IMR-90 (cell line): ENCODE measurements around the gene CTCF. TPM values are rescaled to one million over a fixed set of nuclear protein-coding genes. Genes with fewer than 3 reads are reported as not detected.
A peak's percentile ranks its signal among the peaks of the same experiment; 100 is the strongest.

Experiments used
- ATAC-seq: fragments of 200-7000 bp; cut with Tn5 transposase; 2 replicates; pipeline ENCODE4 v1.9.1; 2020; ENCODE audit warnings: low read depth, mild to moderate bottlenecking, moderate library complexity
- BruUV-seq: library from RNA; stranded (reverse); fragments of 400-500 nt; replicated peaks from 2 replicates; lab custom pipeline; 2021; lab: Mats Ljungman, UMichigan
- CTCF ChIA-PET: fragments of 300-600 bp; formaldehyde crosslinking; extraction: SDS; loops from one replicate; lab custom pipeline; 2021; ENCODE audit warnings: antibody characterized with exemption; lab: Yijun Ruan, JAX
- POLR2A ChIA-PET: fragments of 300-600 bp; sonication (Branson Sonifier 250); formaldehyde crosslinking; loops from one replicate; lab custom pipeline; 2022; ENCODE audit warnings: antibody characterized with exemption; ENCODE audit not compliant: unreplicated experiment; lab: Charles Lee
- DNase-seq: peaks from one replicate; pipeline ENCODE4 v3.0.0; 2013
- H2AFZ ChIP-seq: replicated peaks from 2 replicates; pipeline ENCODE3; 2013; ENCODE audit warnings: low read length, mild to moderate bottlenecking; ENCODE audit not compliant: poor library complexity
- H2AK5ac ChIP-seq: 2 replicates; pipeline ENCODE4 v1.6.1; 2013; ENCODE audit warnings: low read depth, low read length, inconsistent platforms
- H2AK9ac ChIP-seq: replicated peaks from 2 replicates; pipeline ENCODE3; 2013; ENCODE audit warnings: mild to moderate bottlenecking, low read depth, low read length, moderate library complexity; ENCODE audit not compliant: poor library complexity
- H2BK120ac ChIP-seq: 2 replicates; pipeline ENCODE4 v1.6.1; 2013; ENCODE audit warnings: low read depth, low read length, inconsistent platforms
- H2BK15ac ChIP-seq: 3 replicates; pipeline ENCODE4 v1.6.1; 2013; ENCODE audit warnings: low read depth, low read length, inconsistent platforms
- H2BK20ac ChIP-seq: 2 replicates; pipeline ENCODE4 v1.6.1; 2013; ENCODE audit warnings: low read depth, mild to moderate bottlenecking, inconsistent platforms, low read length, moderate library complexity
- H2BK5ac ChIP-seq: 2 replicates; pipeline ENCODE4 v1.6.1; 2013; ENCODE audit warnings: mild to moderate bottlenecking, low read depth, low read length, inconsistent platforms; ENCODE audit not compliant: poor library complexity, severe bottlenecking
- H3K14ac ChIP-seq: replicated peaks from 2 replicates; pipeline ENCODE4 v1.6.1; 2013; ENCODE audit warnings: low read depth, low read length, inconsistent platforms
- H3K18ac ChIP-seq: 2 replicates; pipeline ENCODE4 v1.6.1; 2013; ENCODE audit warnings: low read depth, low read length, control low read depth
- H3K23ac ChIP-seq: 2 replicates; pipeline ENCODE4 v1.6.1; 2013; ENCODE audit warnings: low read depth, low read length, inconsistent platforms
- H3K27ac ChIP-seq: 2 replicates; pipeline ENCODE4 v1.5.1; 2013; ENCODE audit warnings: mild to moderate bottlenecking, control low read depth, low read length; ENCODE audit not compliant: insufficient read depth
- H3K27me3 ChIP-seq: 2 replicates; pipeline ENCODE4 v1.6.1; 2013; ENCODE audit warnings: low read length; ENCODE audit not compliant: control insufficient read depth, insufficient read depth
- H3K36me3 ChIP-seq: 2 replicates; pipeline ENCODE4 v1.6.1; 2013; ENCODE audit warnings: low read length, mixed read lengths; ENCODE audit not compliant: control insufficient read depth, insufficient read depth
- H3K4ac ChIP-seq: 2 replicates; pipeline ENCODE4 v1.6.1; 2013; ENCODE audit warnings: low read depth, low read length, inconsistent platforms
- H3K4me1 ChIP-seq: 2 replicates; pipeline ENCODE4 v1.6.1; 2013; ENCODE audit warnings: low read length, mixed read lengths; ENCODE audit not compliant: control insufficient read depth, insufficient read depth
- H3K4me2 ChIP-seq: 2 replicates; pipeline ENCODE4 v1.6.1; 2013; ENCODE audit warnings: low read depth, mild to moderate bottlenecking, control low read depth, low read length, moderate library complexity
- H3K4me3 ChIP-seq: 2 replicates; pipeline ENCODE4 v1.5.1; 2013; ENCODE audit warnings: low read depth, mild to moderate bottlenecking, control low read depth, low read length, moderate library complexity; ENCODE audit not compliant: insufficient read depth
- H3K56ac ChIP-seq: 2 replicates; pipeline ENCODE4 v1.6.1; 2013; ENCODE audit warnings: low read length, inconsistent platforms; ENCODE audit not compliant: insufficient read depth; ENCODE audit errors: extremely low read depth
- H3K79me1 ChIP-seq, 2 experiments: 2 replicates each; pipeline ENCODE4 v1.6.1; 2013; ENCODE audit warnings: low read length in 2 of 2, inconsistent platforms in 1 of 2, low read depth in 1 of 2
- H3K9ac ChIP-seq: 2 replicates; pipeline ENCODE4 v1.6.1; 2013; ENCODE audit warnings: low read depth, low read length, control low read depth
- H3K9me1 ChIP-seq: 2 replicates; pipeline ENCODE4 v1.6.1; 2013; ENCODE audit warnings: low read length, inconsistent platforms; ENCODE audit not compliant: insufficient read depth
- H3K9me3 ChIP-seq: 2 replicates; pipeline ENCODE4 v1.6.1; 2013; ENCODE audit warnings: low read length; ENCODE audit not compliant: control insufficient read depth, insufficient read depth
- H4K20me1 ChIP-seq: 2 replicates; pipeline ENCODE4 v1.6.1; 2013; ENCODE audit warnings: low read length, inconsistent platforms; ENCODE audit not compliant: insufficient read depth
- H4K5ac ChIP-seq: 2 replicates; pipeline ENCODE4 v1.6.1; 2013; ENCODE audit warnings: mild to moderate bottlenecking, low read depth, low read length, control low read depth
- H4K8ac ChIP-seq, 2 experiments: 2 replicates each; pipeline ENCODE4 v1.6.1; 2013; ENCODE audit warnings: low read depth in 2 of 2, low read length in 2 of 2, control low read depth in 1 of 2, inconsistent platforms in 1 of 2
- H4K91ac ChIP-seq: 2 replicates; pipeline ENCODE4 v1.6.1; 2013; ENCODE audit warnings: low read depth, low read length, inconsistent platforms; ENCODE audit not compliant: insufficient read depth
- CHD1 ChIP-seq: IDR thresholded peaks from 2 replicates; pipeline ENCODE4 v1.6.1; 2012; ENCODE audit warnings: low read depth, low read length, improper control_type of control experiment
- CTCF ChIP-seq: conservative IDR thresholded peaks from 2 replicates; pipeline ENCODE4 v1.5.1; 2012; ENCODE audit warnings: mild to moderate bottlenecking, low read depth, low read length, improper control_type of control experiment
- FOS ChIP-seq: fragments of 150-350 bp; IDR thresholded peaks from 2 replicates; pipeline ENCODE4 v1.6.1; 2016; ENCODE audit warnings: low read depth, low read length
- MAFK ChIP-seq: IDR thresholded peaks from 2 replicates; pipeline ENCODE4 v1.6.1; 2012; ENCODE audit warnings: low read depth, low read length, improper control_type of control experiment
- MAZ ChIP-seq: IDR thresholded peaks from 2 replicates; pipeline ENCODE4 v1.6.1; 2012; ENCODE audit warnings: low read depth, mild to moderate bottlenecking, low read length, improper control_type of control experiment, moderate library complexity, borderline replicate concordance
- MXI1 ChIP-seq: IDR thresholded peaks from 2 replicates; pipeline ENCODE4 v1.6.1; 2012; ENCODE audit warnings: low read depth, mild to moderate bottlenecking, low read length, moderate library complexity, borderline replicate concordance
- POLR2A ChIP-seq: IDR thresholded peaks from 2 replicates; pipeline ENCODE4 v1.6.1; 2012; ENCODE audit warnings: mild to moderate bottlenecking, low read depth, low read length
- RAD21 ChIP-seq: IDR thresholded peaks from 2 replicates; pipeline ENCODE4 v1.6.1; 2012; ENCODE audit warnings: low read length, improper control_type of control experiment
- SMC3 ChIP-seq: fragments of 150-350 bp; IDR thresholded peaks from 2 replicates; pipeline ENCODE4 v1.6.1; 2016; ENCODE audit warnings: low read depth, mild to moderate bottlenecking, antibody characterized with exemption, low read length, moderate library complexity
- USF2 ChIP-seq: fragments of 150-350 bp; IDR thresholded peaks from 2 replicates; pipeline ENCODE4 v1.6.1; 2017; ENCODE audit warnings: mild to moderate bottlenecking, antibody characterized with exemption, low read length, low read depth
- WGBS, 2 experiments: methylation state at CpG; one replicate each; pipeline versions ENCODE4 v1.1.5 to v1.1.7; 2013; ENCODE audit warnings: missing lambda C conversion rate in 2 of 2; ENCODE audit not compliant: insufficient read length in 1 of 2; ENCODE audit errors: extremely low coverage in 2 of 2; 5-methylcytosine and 5-hydroxymethylcytosine counted together
- dilution Hi-C: fragments of 300-500 bp; cut with HindIII; formaldehyde crosslinking; loops from one replicate; pipeline ENCODE4 v1.14.3; 2018; ENCODE audit warnings: low sequenced_read_pairs; ENCODE audit not compliant: unreplicated experiment
- in situ Hi-C: fragments of 300-500 bp; cut with MboI; formaldehyde crosslinking; loops from 3 replicates; pipeline ENCODE4 v1.14.3; 2019; ENCODE audit warnings: low sequenced_read_pairs, inconsistent platforms, mixed read lengths
- intact Hi-C: fragments of 100-400 bp; cut with micrococcal nuclease; formaldehyde crosslinking; loops from 2 replicates; pipeline ENCODE4 v1.10.0; 2022
- polyA plus RNA-seq, 3 experiments: library from polyadenylated mRNA; depleted of rRNA; stranded (reverse); fragments of >200 nt; gene quantifications; 2 replicates each; pipeline ENCODE4 v1.2.3, GENCODE V29; 2012; ENCODE audit warnings: low replicate concordance in 1 of 3
- total RNA-seq: library from RNA; depleted of rRNA; stranded (reverse); fragments of >200 nt; gene quantifications from 2 replicates; pipeline ENCODE4 v1.2.3, GENCODE V29; 2012

The CTCF gene
- total and polyA plus RNA-seq, 2 of the 4 experiments (the other 2 are of a cell fraction) = 16.1 to 22.8 TPM

DNA sequence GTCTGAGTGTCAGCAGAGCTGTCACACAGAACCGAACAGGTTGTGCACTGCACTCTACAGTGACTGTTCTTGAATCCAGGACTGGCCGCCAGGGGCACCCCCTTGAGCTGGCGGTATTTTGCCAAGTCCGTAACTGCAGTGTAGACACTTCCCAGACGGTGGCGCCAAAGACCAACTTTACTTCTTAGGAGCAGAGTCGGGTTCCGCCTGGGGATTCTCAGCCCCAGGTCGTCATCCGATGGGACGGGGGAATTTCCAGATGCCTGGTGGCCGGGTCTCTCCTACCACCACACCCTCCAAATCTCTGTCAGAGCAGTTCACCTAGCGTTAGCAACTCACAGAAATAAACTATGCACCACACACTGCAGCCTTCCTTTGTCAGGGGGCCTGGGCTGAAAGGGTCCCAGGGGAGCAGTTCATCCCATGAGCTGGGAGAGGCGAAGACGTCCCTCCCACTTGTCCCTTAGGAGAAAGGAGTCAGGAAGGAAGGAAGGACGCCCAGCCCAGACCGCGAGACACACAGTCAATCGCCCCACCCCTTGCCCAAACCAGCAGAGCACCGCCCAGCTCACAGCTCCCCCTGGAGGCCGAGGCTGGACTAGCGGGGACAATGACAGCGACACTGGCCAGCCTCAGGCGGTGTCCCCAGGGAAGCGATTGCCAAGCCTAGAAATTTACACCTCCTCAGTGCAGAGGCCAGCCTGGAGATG is 41.1 kb upstream of the CTCF start:
- H2BK120ac ChIP-seq = peak overlapping the region; percentile 54; the same call in 1 of the 2 replicates
- peak; percentile 95 for ATAC-seq
- peak overlapping the region; percentile 73 for H3K14ac ChIP-seq
- H3K23ac ChIP-seq = peak overlapping the region; percentile 68
- H3K56ac ChIP-seq = peak overlapping the region; percentile 73
- intact Hi-C loops = loop anchor here (1.0 to 10.0 kb wide), 4 partner anchors 123 to 407 kb away; partner anchors contain the start of genes RANBP10 and TSNAXIP1
- H3K27ac ChIP-seq = peak overlapping the region; percentile 76
- H2AFZ ChIP-seq = peak overlapping the region; percentile 97
- H3K9me1 ChIP-seq = peaks cover 4% of the 10 kb centered on the region; the same call in 1 of the 2 replicates
- peak overlapping the region; percentile 86 for H4K91ac ChIP-seq
- H3K4ac ChIP-seq = peak overlapping the region; percentile 84
- H3K9ac ChIP-seq = peak overlapping the region; percentile 79
- H3K9me3 ChIP-seq = no peaks in the 10 kb centered on the region
- ChIA-PET CTCF (interaction anchor here (0.5 to 2.8 kb wide), 38 partner anchors 8 to 516 kb away, joined by 3 to 20 read pairs (median 4); partner anchors contain the start of genes ACD, ATP6V0D1, CARMIL2 and CTCF), POLR2A (interaction anchor here (0.6 kb wide), 2 partner anchors 128 to 414 kb away, joined by 3 to 13 read pairs; no protein-coding TSS in a partner anchor)
- peak overlapping the region; percentile 28; the same call in 1 of the 2 replicates for H2BK20ac ChIP-seq
- peak; percentile 94 for DNase-seq
- dilution Hi-C loops = no loop called here
- in situ Hi-C loops = loop anchor here (10.0 kb wide), 1 partner anchor 144 kb away; the partner anchor contains the start of genes ACD, C16orf86, ENKD1 and PARD6A
- peak overlapping the region; percentile 78 for H3K4me2 ChIP-seq
- WGBS, 2 experiments = 0% methylated on average over 7 of the region's 25 CpGs; no CpG with 5 or more reads in 1 of the 2 experiments
- peak overlapping the region; percentile 38 to 94; a peak in 3 of 4 replicates for H4K8ac ChIP-seq
- H2AK9ac ChIP-seq = peak overlapping the region; percentile 98
- H3K4me1 ChIP-seq = peaks cover 3% of the 10 kb centered on the region
- no peaks in the 10 kb centered on the region for H3K79me1 ChIP-seq
- H2BK5ac ChIP-seq = peak overlapping the region; percentile 77
- peak overlapping the region; percentile 45 for H3K4me3 ChIP-seq
- H3K27me3 ChIP-seq = no peaks in the 10 kb centered on the region
- peaks cover 3% of the 10 kb centered on the region; the same call in 1 of the 2 replicates for H4K20me1 ChIP-seq
- no TSS peak for BruUV-seq
- H2BK15ac ChIP-seq = no peak overlapping the region; the same call in 2 of the 3 replicates
- peak overlapping the region; percentile 56 for H4K5ac ChIP-seq
- H3K36me3 ChIP-seq = no peaks in the 10 kb centered on the region
- TF ChIP-seq MXI1 (0 out of 2 replicates have a peak, but pooled peaks have one; percentile 38), MAFK (peak; percentile 65), MAZ (peak; percentile 67), POLR2A (peak; percentile 52), CHD1 (peak; percentile 35; the same call in 1 of the 2 replicates), SMC3 (peak; percentile 73), USF2 (no peak), RAD21 (peak; percentile 94), CTCF (peak; percentile 100), FOS (no peak)
- peak overlapping the region; percentile 72; the same call in 1 of the 2 replicates for H2AK5ac ChIP-seq
- peak overlapping the region; percentile 12 for H3K18ac ChIP-seq
